Trophoblast cell (in vitro differentiated cells and primary cell): ENCODE data around the gene BACH2.
A peak's percentile ranks its signal among the peaks of the same experiment; 100 is the strongest.
"Not testable (repeated sequence)": the region's sequence is repeated elsewhere in the genome, so short reads cannot be mapped to it uniquely, and the experiment has no call there.

Experiments used
- DNase-seq, 2 donors: peaks; one replicate each; pipeline ENCODE4 v3.0.0-alpha.2; 2016
- H2AFZ ChIP-seq: 2 replicates; pipeline ENCODE4 v1.6.1; 2013; ENCODE audit warnings: low read length, moderate library complexity, mild to moderate bottlenecking; ENCODE audit not compliant: insufficient read depth, poor library complexity
- H2AK5ac ChIP-seq: 2 replicates; pipeline ENCODE4 v1.6.1; 2013; ENCODE audit warnings: mild to moderate bottlenecking, low read length
- H2BK120ac ChIP-seq: 2 replicates; pipeline ENCODE4 v1.6.1; 2013; ENCODE audit warnings: low read length, mild to moderate bottlenecking, moderate library complexity; ENCODE audit not compliant: insufficient read depth, poor library complexity
- H2BK12ac ChIP-seq: 2 replicates; pipeline ENCODE4 v1.6.1; 2013; ENCODE audit warnings: mild to moderate bottlenecking, low read length, moderate library complexity
- H2BK5ac ChIP-seq: 2 replicates; pipeline ENCODE4 v1.6.1; 2013; ENCODE audit warnings: low read length, low read depth, moderate library complexity, mild to moderate bottlenecking; ENCODE audit not compliant: poor library complexity
- H3K14ac ChIP-seq: 2 replicates; pipeline ENCODE4 v1.6.1; 2013; ENCODE audit warnings: mild to moderate bottlenecking, low read length
- H3K18ac ChIP-seq: 2 replicates; pipeline ENCODE4 v1.6.1; 2013; ENCODE audit warnings: mild to moderate bottlenecking, low read length
- H3K23ac ChIP-seq: 2 replicates; pipeline ENCODE4 v1.6.1; 2013; ENCODE audit warnings: low read length
- H3K27ac ChIP-seq: 2 replicates; pipeline ENCODE4 v1.5.1; 2013; ENCODE audit warnings: low read depth, mild to moderate bottlenecking, inconsistent platforms, low read length, moderate library complexity
- H3K27me3 ChIP-seq: 2 replicates; pipeline ENCODE4 v1.6.1; 2013; ENCODE audit warnings: inconsistent platforms, mild to moderate bottlenecking, low read length, moderate library complexity; ENCODE audit not compliant: insufficient read depth
- H3K36me3 ChIP-seq, 2 experiments: 1 replicate in 1 of 2; 2 replicates in 1 of 2; pipeline ENCODE4 v1.6.1; 2013; ENCODE audit warnings: low read length in 2 of 2, mild to moderate bottlenecking in 2 of 2, moderate library complexity in 1 of 2; ENCODE audit not compliant: insufficient read depth in 2 of 2, control insufficient read depth in 1 of 2
- H3K4ac ChIP-seq: 2 replicates; pipeline ENCODE4 v1.6.1; 2013; ENCODE audit warnings: low read depth, mild to moderate bottlenecking, low read length, moderate library complexity
- H3K4me1 ChIP-seq, 2 experiments: 1 replicate in 1 of 2; 2 replicates in 1 of 2; pipeline ENCODE4 v1.6.1; 2013; ENCODE audit warnings: low read length in 2 of 2, mild to moderate bottlenecking in 2 of 2, moderate library complexity in 1 of 2; ENCODE audit not compliant: insufficient read depth in 2 of 2, control insufficient read depth in 1 of 2
- H3K4me2 ChIP-seq: 2 replicates; pipeline ENCODE4 v1.6.1; 2013; ENCODE audit warnings: inconsistent platforms, mild to moderate bottlenecking, low read length, moderate library complexity
- H3K4me3 ChIP-seq: 2 replicates; pipeline ENCODE4 v1.5.1; 2013; ENCODE audit warnings: mild to moderate bottlenecking, low read depth, low read length, inconsistent platforms
- H3K79me1 ChIP-seq: one replicate; pipeline ENCODE4 v1.6.1; 2013; ENCODE audit warnings: low read length
- H3K79me2 ChIP-seq: 2 replicates; pipeline ENCODE4 v1.6.1; 2013; ENCODE audit warnings: low read length, mild to moderate bottlenecking; ENCODE audit not compliant: control insufficient read depth, insufficient read depth, poor library complexity
- H3K9ac ChIP-seq: 2 replicates; pipeline ENCODE4 v1.6.1; 2013; ENCODE audit warnings: mild to moderate bottlenecking, low read length
- H3K9me3 ChIP-seq: 2 replicates; pipeline ENCODE4 v1.6.1; 2013; ENCODE audit warnings: low read depth, mild to moderate bottlenecking, control low read depth, inconsistent platforms, low read length; ENCODE audit not compliant: insufficient read depth
- H4K12ac ChIP-seq: 2 replicates; pipeline ENCODE4 v1.6.1; 2013; ENCODE audit warnings: low read depth, mild to moderate bottlenecking, low read length, moderate library complexity
- H4K8ac ChIP-seq: 2 replicates; pipeline ENCODE4 v1.6.1; 2013; ENCODE audit warnings: low read depth, mild to moderate bottlenecking, low read length, moderate library complexity
- H4K91ac ChIP-seq: one replicate; pipeline ENCODE4 v1.6.1; 2013; ENCODE audit warnings: low read depth, mild to moderate bottlenecking, low read length, moderate library complexity
- WGBS: extraction: QIAGEN DNeasy Blood & Tissue Kit; methylation state at CpG from one replicate; pipeline ENCODE4 v1.1.7; 2013; ENCODE audit warnings: missing lambda C conversion rate; ENCODE audit not compliant: insufficient read length, insufficient coverage; ENCODE audit errors: extremely low coverage; 5-methylcytosine and 5-hydroxymethylcytosine counted together

Gene BACH2

DNA sequence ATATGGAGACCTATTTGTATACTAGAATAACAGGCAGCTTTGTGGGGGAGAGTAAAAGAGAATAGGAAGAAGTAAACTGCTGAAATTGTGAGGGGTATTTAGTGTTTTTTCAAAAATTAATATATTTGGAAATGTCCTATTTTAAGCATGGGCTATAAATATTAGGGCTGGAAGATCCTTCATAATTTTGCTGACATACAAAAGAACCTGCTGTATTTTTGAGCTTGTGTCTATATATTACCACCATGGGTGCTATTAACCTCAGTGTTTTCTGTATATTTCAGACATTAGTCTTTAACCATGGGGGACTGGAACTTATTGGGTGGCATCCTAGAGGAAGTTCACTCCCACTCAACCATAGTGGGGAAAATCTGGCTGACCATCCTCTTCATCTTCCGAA is 402.5 kb downstream of the BACH2 start, which contains the start of gene GJA10:
Gene GJA10, plus strand, starts transcription at position 301 of the 400 bp plus-strand sequence. Its CDS starts 0 bp downstream, at position 301.
- Histone ChIP-seq H3K14ac (no peak within 1 kb of the TSS), H3K9ac (no peak within 1 kb of the TSS), H4K8ac (no peak within 1 kb of the TSS), H3K4ac (no peak within 1 kb of the TSS), H3K4me2 (no peak within 1 kb of the TSS), H3K36me3 (no peaks in the 10 kb centered on the region), H3K23ac (no peak within 1 kb of the TSS), H3K18ac (no peak within 1 kb of the TSS), H3K27ac (no peak within 1 kb of the TSS), H2AK5ac (no peak within 1 kb of the TSS), H2BK120ac (no peak within 1 kb of the TSS), H3K27me3 (no peaks in the 10 kb centered on the region), H3K9me3 (no peaks in the 10 kb centered on the region), H3K79me2 (no peaks in the 10 kb centered on the region), H4K91ac (no peak within 1 kb of the TSS), H2BK5ac (no peak within 1 kb of the TSS), H3K4me1 (no peaks in the 10 kb centered on the region), H2BK12ac (no peak within 1 kb of the TSS), H3K79me1 (no peaks in the 10 kb centered on the region), H4K12ac (no peak within 1 kb of the TSS), H2AFZ (no peak within 1 kb of the TSS), H3K4me3 (no peak within 1 kb of the TSS)
- no peak for DNase-seq
- no CpG with 5 or more reads among the region's 1 CpG for WGBS

- H3K4me2 ChIP-seq, H3K14ac ChIP-seq, H3K79me2 ChIP-seq, H2BK12ac ChIP-seq, H3K4me1 ChIP-seq, H3K79me1 ChIP-seq, H4K8ac ChIP-seq, H3K27ac ChIP-seq, H3K9me3 ChIP-seq, H4K12ac ChIP-seq, H2BK120ac ChIP-seq, H4K91ac ChIP-seq, H3K27me3 ChIP-seq, H3K23ac ChIP-seq, H3K9ac ChIP-seq, H3K4ac ChIP-seq, H3K36me3 ChIP-seq, H3K4me3 ChIP-seq, H3K18ac ChIP-seq, H2BK5ac ChIP-seq, H2AK5ac ChIP-seq, H2AFZ ChIP-seq: not testable (repeated sequence)
- WGBS = no CpG with 5 or more reads among the region's 8 CpGs
- peak in 1 of 2 donors; percentile 30 for DNase-seq
These were observed 404.1 kb downstream of the BACH2 start for GRCh38 chr6:89892577-89892976.

- not testable (repeated sequence) for H3K4ac ChIP-seq, H3K4me3 ChIP-seq, H3K4me2 ChIP-seq, H4K91ac ChIP-seq, H3K14ac ChIP-seq, H2BK5ac ChIP-seq, H3K79me1 ChIP-seq, H2BK12ac ChIP-seq, H3K9me3 ChIP-seq, H2BK120ac ChIP-seq, H3K18ac ChIP-seq, H3K9ac ChIP-seq, H3K27me3 ChIP-seq, H4K12ac ChIP-seq, H2AK5ac ChIP-seq, H2AFZ ChIP-seq, H3K4me1 ChIP-seq, H3K79me2 ChIP-seq, H3K27ac ChIP-seq, H3K23ac ChIP-seq, H3K36me3 ChIP-seq, H4K8ac ChIP-seq
- peak; percentile 67 to 81 for DNase-seq
- no CpG with 5 or more reads among the region's 11 CpGs for WGBS
These were observed 405.7 kb downstream of the BACH2 start for GRCh38 chr6:89890845-89891528.

GRCh38 chr6:89888871-89889270 is 407.8 kb downstream of the BACH2 start:
- Histone ChIP-seq H3K79me2 (no peaks in the 10 kb centered on the region), H3K4me2 (no peak overlapping the region), H3K27me3 (no peaks in the 10 kb centered on the region), H3K4me3 (no peak overlapping the region), H4K91ac (no peak overlapping the region), H3K36me3 (no peaks in the 10 kb centered on the region), H3K27ac (no peak overlapping the region), H2AFZ (no peak overlapping the region), H3K18ac (no peak overlapping the region), H4K8ac (no peak overlapping the region), H3K79me1 (no peaks in the 10 kb centered on the region), H2BK5ac (no peak overlapping the region), H2BK12ac (no peak overlapping the region), H3K23ac (no peak overlapping the region), H2BK120ac (no peak overlapping the region), H3K9ac (no peak overlapping the region), H3K4me1 (no peaks in the 10 kb centered on the region), H3K9me3 (peaks cover 1% of the 10 kb centered on the region), H3K14ac (no peak overlapping the region), H2AK5ac (no peak overlapping the region), H3K4ac (no peak overlapping the region), H4K12ac (no peak overlapping the region)
- WGBS = no CpG with 5 or more reads among the region's 3 CpGs
- DNase-seq = no peak
